Stimulated activated CD8-positive, alpha-beta memory T cell treated with anti-CD3 and anti-CD28 coated beads, Interleukin-2, amount 100 ng/mL, for 48 hours (primary cell): ENCODE results near the gene ICE1.
"Not testable (repeated sequence)": the region's sequence is repeated elsewhere in the genome, so short reads cannot be mapped to it uniquely, and the experiment has no call there.

Experiments
- DNase-seq, 2 donors: peaks; one replicate each; pipeline ENCODE4 v3.0.0-alpha.2; 2020; ENCODE audit warnings: low read depth in 2 of 2

The ICE1 gene

DNA sequence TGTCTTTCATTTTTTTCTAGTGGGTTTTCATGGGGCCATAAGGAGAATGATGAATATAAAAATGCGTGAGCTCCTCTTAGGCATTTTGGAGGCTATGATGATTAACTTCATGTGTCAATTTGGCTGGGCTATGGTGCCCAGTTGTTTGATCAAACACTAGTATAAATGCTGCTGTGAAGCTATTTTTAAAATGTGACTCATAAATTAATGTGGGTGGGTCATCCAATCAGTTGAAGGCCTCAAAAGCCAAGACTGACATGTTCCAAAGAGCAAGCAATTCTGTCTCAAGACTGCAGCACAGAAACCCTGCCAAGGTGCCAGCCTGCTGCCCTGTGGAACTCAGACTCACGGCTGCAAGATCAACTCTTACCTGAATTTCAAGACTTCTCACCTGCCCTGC, 24.4 kb upstream of the ICE1 start:
- DNase-seq = no peak

DNA sequence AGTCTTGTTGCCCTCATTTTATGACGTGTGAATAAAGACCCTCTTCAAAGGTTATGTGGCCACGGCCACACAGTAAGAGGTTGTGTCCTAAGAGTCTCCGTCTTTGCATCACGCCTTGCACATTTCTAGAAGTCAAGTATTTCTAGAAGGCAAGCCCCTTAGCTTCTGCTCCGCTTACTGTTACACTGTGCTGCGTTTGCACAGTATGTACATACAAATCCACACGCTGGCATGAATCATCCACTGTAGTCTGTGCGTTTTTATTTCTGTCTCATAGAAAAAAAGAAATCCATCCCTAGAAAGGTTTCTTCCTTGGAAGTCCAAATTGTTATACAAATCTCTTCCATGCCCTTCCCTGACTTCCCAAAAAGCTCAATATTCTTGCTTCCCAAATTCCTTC, 21.4 kb upstream of the ICE1 start:
- DNase-seq = no peak

DNA sequence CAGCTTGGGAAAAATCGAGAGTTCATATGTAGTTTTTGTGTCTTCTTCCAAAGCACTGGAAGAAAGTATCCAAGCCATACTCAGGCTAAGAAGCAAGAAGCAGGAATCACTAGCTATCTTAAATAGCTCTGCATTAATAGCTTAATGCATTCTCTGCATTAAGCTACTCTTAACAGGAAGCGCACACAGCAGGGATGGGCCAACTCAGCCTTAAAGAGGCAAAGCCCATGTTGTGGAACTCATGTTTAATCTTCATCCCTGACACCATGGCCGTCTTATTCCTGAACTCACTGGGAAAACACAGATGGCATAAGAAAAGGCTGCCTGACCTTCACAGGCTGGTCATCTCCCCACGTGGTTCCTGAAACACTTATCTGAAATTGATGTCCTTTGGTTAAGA, 18.7 kb upstream of the ICE1 start:
- DNase-seq = no peak

DNA sequence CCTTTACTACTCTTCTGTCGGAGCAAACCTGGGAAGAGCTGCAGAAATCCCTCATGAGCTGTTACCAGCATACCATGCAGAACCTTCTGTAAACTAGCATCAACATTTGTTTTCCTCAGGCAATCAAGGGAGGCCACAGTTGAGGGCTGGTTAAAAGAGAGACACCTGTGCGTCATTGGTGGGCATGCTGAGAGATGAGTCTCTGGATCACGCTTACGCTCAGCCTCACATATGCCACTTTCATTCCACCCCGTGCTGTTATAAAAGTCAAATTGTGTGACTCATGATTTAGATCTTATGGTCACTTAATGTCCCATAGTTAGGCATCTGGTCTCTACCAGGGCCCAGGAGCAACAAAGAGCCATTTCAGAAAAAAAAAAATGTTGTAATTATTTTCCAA, 18.1 kb upstream of the ICE1 start:
- no peak for DNase-seq

DNA sequence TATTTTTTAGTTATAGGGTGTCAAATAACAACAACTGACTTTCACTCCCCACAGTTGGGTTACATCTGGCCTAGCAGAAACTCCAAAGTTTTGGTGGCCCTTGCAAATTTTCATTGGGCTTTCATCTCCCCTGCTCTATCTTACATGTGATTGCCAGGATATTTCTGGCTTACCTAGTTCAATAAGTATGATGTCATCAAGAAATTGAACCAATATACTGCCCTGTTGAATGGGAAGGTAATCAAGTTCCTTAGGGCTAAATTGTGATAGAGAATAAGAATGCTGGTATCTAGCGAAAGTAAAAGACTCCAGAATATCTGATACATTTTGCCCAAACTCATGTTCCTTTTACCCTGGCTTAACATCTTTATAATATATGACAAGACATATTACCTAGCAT, 17.0 kb upstream of the ICE1 start:
- DNase-seq = no peak

DNA sequence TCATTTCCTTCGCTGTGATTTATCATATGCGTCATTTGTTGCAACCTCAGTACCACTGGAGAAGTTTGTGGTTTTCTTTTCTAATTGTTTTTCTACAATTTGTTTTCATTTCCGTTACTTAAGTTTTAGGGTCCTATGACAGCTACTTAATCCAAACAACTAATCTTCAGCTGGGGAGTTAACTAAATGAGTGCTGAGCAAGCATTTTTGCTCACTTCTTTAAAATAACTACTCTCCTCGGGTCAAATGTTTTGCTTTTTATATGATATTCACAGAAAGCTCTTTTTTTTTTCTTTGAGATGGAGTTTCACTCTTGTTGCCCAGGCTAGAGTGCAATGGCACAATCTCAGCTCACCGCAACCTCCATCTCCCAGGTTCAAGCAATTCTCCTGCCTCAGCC, 14.6 kb upstream of the ICE1 start:
- no peak for DNase-seq

DNA sequence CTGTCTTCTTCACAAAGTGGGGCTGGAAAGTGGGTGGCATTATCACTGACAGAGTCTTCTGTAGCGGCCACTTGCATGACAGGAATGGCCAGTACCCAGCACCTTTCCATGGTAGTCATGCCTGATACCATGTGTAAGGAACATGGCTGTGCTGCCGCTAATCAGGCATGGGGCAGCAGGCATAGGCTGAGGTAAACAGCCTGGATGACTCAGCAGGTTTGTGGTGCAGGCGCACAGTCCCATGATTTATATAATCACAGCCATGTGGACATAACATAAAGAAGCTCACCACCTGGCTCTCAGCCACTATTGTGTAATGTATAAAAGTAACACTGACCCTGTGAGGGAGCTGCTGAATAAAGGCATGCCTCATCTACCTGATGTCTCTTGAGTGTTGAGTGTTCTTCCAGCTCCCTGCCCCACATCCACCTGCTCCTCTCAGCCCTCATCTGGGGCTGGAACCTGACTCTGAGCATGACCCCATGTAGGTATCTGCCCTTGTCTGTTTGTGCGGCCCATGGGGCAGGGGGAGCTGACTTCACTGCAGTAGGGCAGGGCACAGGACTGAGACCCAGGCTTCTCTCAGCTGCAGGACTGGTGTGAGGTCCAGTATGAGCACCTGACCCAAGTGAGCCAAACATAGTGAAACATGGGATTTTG, 13.2 kb upstream of the ICE1 start:
- no peak for DNase-seq

DNA sequence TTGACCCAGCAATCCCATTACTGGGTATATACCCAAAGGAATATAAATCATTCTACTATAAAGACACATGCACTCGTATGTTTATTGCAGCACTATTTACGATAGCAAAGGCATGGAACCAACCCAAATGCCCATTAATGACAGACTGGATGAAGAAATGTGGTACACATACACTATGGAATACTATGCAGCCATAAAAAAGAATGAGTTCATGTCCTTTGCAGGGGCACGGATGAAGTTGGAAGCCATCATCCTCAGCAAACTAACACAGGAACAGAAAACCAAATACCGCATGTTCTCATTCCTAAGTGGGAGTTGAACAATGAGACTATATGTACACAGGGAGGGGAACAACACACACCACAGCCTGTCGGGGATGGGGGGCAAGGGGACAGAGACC, 8.6 kb upstream of the ICE1 start:
- DNase-seq = not testable (repeated sequence)

DNA sequence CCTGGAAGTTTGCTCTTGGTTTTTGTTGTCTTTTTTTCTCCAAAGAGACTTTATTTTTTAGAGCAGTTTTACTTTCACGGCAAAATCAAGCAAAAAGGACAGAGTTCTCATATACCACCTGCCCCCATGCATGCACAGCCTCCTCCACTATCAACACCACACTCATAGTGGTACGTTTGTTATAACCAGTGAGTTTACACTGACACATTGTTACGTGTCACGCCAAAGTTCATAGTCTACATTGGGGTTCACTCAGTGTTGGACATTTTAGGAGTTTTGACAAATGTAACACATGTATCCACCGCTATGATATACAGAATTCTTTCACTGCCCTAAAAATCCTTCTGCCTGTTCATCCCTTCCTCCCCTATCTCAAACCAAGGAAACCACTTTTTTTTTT, 7.5 kb upstream of the ICE1 start:
- DNase-seq = no peak

DNA sequence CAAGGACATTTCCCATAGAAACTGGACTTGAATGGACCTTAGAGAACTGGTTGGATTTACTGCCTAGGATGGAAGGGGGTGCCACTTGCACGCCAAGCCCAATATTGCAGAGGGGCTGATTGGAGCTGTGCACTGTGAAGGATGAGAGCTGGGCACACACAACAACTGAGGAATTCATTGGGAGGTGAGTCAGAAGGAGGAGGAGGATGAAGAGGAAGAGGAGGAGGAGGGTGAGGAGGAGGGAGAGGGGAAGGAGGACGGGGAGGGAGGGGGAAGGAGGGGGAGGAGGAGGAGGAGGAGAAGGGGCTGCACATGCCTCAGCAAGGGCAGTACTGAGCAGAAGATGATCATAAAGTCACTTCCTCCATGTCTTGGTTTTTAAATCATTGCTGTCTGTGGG, 5.7 kb upstream of the ICE1 start:
- DNase-seq = no peak

DNA sequence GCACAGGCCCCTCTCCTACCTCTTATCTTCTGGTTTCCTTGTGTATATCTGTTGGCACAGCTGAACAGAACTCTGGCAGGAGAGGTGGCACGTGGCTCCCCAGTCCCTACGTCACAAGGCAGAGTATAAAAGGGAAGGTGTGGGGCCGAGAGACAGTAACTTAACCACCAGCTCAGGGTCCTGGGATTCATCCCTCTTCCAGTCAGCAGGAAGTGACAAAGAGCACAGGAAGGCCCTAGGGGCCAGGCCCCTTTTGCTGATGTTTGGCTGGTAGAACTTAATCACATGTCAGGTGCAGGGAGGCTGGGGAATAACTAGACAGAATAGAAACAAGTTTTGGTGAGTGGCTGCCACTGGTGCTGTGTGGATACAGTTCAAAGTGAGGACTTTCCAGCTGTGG, 4.5 kb upstream of the ICE1 start:
- DNase-seq = no peak

DNA sequence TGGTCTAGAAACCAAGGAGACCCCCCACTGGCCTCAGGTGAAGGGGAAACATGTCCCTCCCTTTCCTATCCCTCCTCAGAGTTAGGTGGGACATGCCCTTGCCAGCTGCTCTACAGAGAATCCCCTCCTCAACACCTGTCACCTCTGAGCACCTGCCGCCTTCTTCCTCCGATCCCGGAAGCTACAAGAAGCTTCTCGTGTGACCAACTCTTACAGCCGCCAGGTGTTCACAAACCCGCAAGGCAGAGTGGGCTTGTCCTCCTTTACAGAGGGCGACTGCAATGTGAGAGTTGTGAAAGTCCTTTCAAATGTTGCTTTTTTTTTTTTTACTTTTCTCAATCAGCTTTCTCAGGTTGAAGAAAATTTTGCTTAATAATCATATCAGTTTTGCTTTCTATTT, 3.7 kb upstream of the ICE1 start:
- DNase-seq = no peak

DNA sequence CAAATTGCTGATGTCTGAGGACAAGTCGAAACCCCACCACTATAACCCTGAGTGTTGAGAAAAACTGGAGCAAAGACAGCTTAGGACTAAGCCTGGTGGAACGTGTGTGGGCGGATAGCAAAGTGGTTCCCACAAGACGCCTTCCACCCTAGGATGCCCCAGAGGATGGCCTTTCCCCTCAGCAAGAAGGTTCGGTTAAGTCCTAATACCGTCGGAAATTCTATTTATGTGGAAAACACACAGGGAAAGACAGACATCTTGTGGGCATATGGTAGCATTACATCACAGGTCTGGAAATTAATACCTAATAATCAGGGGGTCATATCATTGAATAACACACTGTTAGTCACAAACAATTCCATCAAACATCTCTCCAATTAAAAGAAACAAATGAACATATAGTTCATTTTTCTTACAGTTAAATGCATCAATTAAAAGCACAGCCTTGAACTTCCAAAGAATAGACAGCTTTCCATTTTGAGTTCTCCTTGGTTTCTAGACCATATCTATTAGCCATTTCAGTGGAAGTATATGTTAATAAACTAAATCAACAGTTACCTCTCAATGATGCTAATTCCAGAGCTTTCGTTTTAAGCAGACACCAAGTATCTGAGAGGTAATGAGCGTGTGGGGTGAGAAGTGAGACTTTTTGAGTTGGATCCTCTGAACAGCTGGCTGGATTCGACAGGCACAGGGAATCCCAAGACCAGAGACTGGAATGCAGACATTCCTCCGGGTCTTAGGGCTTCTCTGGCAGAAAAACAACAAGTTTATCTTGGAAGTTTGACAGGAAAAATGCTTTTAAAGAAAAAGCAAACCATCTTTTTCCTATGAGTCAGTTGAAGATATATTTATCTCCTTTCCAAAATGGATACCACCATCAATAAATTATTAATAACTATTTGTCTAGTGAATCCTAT, 2.9 kb upstream of the ICE1 start:
- DNase-seq = no peak

DNA sequence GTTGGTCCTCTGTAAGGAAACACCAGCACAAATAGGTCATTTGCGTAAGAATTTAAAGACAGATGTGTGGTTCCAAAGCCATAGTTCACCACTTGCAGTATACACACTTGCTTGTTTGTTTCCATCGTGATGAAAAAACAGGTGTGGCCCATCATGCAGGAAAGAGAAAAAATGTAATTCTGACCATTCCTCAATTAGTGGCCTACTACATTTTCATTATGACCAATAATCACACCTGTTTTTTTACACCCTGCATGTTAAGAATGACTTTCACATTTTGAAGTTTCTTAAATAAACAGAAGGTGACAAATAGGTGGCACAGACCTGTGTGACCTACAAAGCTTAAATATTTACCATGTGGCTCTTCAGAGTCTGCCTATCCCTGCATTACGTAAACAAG, 2.2 kb upstream of the ICE1 start:
- DNase-seq = no peak

DNA sequence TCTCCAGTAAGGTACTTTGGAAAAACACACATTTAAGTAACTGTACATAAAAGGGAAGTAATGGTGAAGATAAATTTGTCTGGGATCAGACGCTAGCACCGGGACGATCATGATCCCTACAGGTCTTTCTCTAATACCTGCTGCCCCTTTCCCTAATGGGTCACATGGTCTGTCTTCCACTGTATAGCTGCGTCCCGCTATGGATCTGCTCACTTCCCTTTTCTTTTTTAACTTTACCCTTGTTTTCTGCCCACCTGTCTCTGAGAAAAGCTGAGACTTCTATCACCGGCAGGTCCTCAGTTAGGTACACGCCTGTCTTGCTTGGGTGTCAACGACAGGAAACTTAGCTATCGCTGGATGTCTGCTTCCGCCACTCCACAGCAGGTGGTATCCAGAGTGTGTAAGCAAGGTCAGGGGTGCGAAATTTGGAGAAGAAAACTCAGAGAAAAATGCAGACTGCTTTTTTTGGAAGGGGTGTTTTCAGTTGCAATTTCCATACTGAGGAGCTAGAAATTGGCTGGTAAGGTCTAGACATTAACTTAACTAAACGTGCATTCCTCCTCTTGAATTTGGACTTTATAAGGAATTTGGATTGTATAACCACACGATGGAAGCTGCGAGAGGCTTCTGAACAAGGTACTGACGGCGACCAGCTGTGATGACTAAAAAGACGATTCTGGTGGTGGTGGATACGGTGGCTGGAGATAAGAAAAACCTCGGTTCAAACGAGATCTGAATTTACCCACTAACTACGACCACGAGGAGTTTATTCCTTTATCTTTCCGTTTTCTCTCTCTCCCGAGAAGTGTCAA, 1.1 kb upstream of the ICE1 start:
- DNase-seq = no peak

DNA sequence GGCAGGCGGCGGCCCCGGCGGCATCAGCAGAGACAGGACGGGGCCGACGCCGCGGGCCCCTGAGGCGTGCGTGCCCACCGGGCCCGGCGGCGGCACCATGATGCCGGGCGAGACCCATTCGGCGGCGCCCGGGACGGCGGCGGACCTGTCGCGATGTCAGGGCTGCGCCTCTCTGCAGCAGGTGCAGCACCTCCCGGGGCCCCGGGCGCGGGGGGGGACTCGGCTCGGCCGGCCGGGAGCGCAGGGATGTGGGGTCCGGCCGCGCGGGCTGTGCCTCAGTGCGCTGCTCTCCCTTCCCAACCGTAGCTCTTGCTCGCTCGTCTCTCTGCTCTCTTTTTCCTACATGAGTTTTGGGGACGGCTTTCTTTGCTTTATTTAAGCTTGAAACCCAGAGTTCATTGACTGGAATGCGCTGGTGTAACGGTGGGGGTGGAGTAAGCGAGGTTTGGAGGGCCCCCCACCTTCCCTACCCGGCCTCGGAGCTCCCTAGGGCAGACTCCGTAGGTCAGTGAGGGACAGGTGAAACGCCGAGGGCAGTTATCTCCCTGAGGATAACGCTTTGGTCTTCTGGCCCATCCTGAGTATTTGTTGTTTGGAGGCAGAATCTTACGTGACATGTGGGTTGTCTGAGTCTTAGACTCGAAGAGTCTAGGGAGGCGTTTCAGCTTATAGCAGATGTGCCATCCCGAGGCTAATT, 490 bp downstream of the ICE1 start:
- DNase-seq = peak in 1 of 2 donors; percentile 3

DNA sequence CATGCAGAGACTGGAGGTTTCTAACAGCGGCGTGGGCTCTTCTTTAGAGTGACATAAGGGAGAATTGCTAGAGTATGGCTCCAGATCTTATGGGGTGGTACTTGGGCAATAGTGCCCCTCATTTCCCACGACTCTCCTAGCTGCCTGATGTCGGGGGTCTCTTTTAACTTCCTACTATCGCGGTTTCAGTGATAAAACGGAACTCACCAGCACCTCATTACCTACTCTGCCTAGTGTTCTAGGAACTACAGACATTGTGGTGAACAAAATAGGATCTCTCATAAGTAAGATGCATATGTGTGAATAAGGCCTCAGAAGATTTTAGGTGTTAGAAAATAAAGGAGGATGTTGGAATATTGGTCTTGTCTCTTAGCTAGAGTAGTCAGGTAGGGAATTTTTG, 1.1 kb downstream of the ICE1 start:
- DNase-seq = no peak

DNA sequence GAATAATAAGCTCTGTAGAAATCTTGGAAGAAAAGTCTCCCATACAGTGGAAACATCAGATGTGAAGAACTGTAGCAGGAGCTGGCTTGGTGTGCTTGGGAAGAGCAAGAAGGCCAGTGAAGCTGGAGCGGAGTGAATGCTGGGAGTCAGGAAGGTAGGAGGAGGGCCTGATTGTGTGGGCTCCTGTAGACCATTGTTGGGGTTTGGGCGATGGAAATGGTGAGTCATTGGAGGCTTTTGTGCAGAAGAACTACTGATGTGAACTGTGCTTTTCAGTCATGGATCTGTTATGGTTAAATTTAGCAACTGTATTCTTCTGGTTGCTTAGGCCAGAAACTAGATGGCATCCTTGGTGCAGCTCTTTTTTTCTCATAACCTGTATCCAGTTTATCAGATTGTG, 2.3 kb downstream of the ICE1 start:
- peak in 1 of 2 donors; percentile 24 for DNase-seq

DNA sequence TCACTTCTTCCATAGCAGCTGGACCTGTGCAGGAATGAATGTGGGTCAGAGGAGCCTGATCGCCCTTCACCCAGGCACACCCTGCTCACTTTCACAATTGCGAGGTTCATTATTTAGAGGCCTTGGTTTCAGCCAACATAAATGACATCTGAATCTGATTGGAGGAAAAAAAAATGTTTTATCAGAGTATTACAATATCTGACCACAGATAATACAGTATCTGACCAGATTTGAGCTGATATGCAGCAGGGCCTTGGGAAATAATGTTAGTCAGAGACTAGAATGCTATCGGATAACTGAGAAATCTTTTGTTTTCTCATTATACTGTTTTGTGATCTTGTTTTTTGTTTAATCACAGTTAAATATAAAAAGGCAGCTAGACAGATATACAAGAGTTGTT, 7.7 kb downstream of the ICE1 start:
- no peak for DNase-seq

DNA sequence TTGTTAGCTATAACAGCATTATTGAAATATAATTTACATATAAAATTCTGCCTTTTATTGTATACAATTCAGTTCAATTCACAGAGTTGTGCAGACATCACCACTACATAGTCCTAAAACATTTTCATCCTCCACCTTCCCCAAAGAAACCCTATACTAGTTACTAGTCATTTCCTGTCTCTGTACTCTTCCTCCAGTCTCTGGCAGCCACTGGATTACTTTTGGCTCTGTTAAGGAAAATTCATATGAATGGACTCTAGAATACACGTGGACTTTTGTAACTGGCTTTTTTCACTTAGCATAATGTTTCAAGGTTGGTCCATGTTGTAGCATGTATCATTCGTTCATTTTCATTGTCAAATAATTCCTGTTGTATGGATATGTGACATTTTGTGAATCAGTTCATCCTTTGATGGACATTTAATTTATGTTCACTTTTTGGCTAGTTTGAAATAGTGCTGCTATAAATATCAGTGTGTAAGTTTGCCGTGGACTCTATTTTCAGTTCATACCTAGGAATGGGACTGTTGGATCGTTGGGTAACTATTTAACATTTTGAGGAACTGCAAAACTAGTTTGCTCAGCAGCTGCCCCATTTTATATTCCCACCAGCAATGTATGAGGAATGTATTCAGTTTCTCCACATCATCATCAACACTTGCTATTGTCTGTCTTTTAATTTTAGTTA, 9.7 kb downstream of the ICE1 start:
- DNase-seq = no peak

DNA sequence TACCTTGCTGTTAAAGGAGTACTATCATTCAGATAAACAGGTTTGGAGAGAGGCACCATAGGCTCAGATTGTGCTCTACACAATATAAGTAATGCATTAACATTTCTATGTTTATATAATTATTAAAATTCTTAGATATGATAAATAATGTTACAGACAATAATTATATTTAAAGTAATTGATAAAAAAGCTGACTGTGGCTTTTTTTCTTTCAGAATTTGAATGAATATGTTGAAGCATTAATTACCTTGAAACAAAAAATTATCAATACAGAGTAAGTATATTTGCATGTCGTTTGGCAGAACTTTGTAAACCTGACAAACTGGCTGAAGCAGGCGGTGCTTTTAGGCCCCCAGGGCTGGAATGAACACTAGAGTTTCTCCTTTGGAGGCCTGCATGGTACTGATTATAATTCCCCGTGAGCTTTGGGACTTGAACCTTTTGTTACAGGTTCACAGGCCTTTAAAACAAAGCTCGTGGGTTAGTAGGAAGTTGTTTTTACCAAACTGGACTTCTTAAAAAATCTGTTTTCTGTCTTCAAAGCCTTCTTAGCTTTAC, 13.8 kb downstream of the ICE1 start:
- no peak for DNase-seq
